Effector memory CD4-positive, alpha-beta T cell (primary cell): ENCODE measurements around the gene PLCB4.

ENCODE experiments used
- DNase-seq, 3 donors: peaks; one replicate each; pipeline ENCODE4 v3.0.0-alpha.2; 2020
- H3K27ac ChIP-seq: 2 replicates; pipeline ENCODE4 v1.7.0; 2013; ENCODE audit warnings: mild to moderate bottlenecking, low read length, moderate library complexity; ENCODE audit not compliant: insufficient read depth, poor library complexity, severe bottlenecking
- H3K27me3 ChIP-seq: replicated peaks from 2 replicates; pipeline ENCODE4 v1.7.0; 2013; ENCODE audit warnings: mild to moderate bottlenecking, low read length; ENCODE audit not compliant: insufficient read depth, control insufficient read depth, poor library complexity, severe bottlenecking
- H3K36me3 ChIP-seq: 2 replicates; pipeline ENCODE4 v1.7.0; 2013; ENCODE audit warnings: mild to moderate bottlenecking, low read length, moderate library complexity; ENCODE audit not compliant: control insufficient read depth, insufficient read depth
- H3K4me1 ChIP-seq: 2 replicates; pipeline ENCODE4 v1.7.0; 2013; ENCODE audit warnings: low read length, mild to moderate bottlenecking; ENCODE audit not compliant: control insufficient read depth, insufficient read depth, poor library complexity, severe bottlenecking
- H3K4me3 ChIP-seq: 2 replicates; pipeline ENCODE4 v1.7.0; 2013; ENCODE audit warnings: low read length, low read depth, mild to moderate bottlenecking; ENCODE audit not compliant: insufficient read depth, poor library complexity, severe bottlenecking
- H3K9me3 ChIP-seq: 2 replicates; pipeline ENCODE4 v1.7.0; 2013; ENCODE audit warnings: mild to moderate bottlenecking, low read length, moderate library complexity; ENCODE audit not compliant: control insufficient read depth

The PLCB4 gene

GRCh38 chr20:9478771-9479170, 409.9 kb downstream of the PLCB4 start:
- Histone ChIP-seq H3K36me3 (no peaks in the 10 kb centered on the region), H3K4me1 (no peaks in the 10 kb centered on the region), H3K27ac (no peak overlapping the region), H3K4me3 (no peak overlapping the region), H3K27me3 (no peaks in the 10 kb centered on the region), H3K9me3 (no peaks in the 10 kb centered on the region)
- no peak for DNase-seq

- Histone ChIP-seq H3K9me3 (no peaks in the 10 kb centered on the region), H3K4me1 (no peaks in the 10 kb centered on the region), H3K36me3 (no peaks in the 10 kb centered on the region), H3K27me3 (no peaks in the 10 kb centered on the region), H3K4me3 (no peak overlapping the region), H3K27ac (no peak overlapping the region)
- DNase-seq = no peak
Measured at GRCh38 chr20:9480066-9480465, 411.2 kb downstream of the PLCB4 start.

DNA sequence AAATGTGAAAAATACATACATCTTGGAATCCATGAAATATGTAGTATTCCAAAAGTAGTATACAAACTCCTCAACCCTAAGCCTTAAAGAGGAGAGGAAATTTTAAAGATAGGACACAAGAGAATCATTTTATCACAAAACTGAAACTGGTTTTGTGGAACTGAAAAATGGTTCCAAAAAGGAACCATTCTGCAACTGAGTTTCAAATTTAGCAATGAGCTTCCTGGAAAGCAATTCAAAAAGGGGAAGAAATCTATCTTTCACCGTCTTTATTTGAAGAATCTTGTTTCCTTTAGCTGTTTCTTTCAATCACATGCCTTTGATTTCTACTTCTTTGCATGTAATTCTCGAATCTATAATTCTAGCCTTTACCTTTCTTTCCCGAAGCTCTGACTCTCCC, 413.3 kb downstream of the PLCB4 start:
- Histone ChIP-seq H3K27ac (no peak overlapping the region), H3K4me3 (no peak overlapping the region), H3K9me3 (no peaks in the 10 kb centered on the region), H3K36me3 (no peaks in the 10 kb centered on the region), H3K4me1 (no peaks in the 10 kb centered on the region), H3K27me3 (no peaks in the 10 kb centered on the region)
- DNase-seq = no peak

GRCh38 chr20:9483131-9483530, 414.2 kb downstream of the PLCB4 start:
- H3K27ac ChIP-seq = no peak overlapping the region
- DNase-seq = no peak
- no peaks in the 10 kb centered on the region for H3K9me3 ChIP-seq
- no peak overlapping the region for H3K4me3 ChIP-seq
- H3K4me1 ChIP-seq = no peaks in the 10 kb centered on the region
- H3K36me3 ChIP-seq = no peaks in the 10 kb centered on the region
- H3K27me3 ChIP-seq = no peaks in the 10 kb centered on the region

GRCh38 chr20:9485614-9486340, 416.9 kb downstream of the PLCB4 start:
- no peaks in the 10 kb centered on the region for H3K27me3 ChIP-seq
- H3K36me3 ChIP-seq = no peaks in the 10 kb centered on the region
- no peaks in the 10 kb centered on the region for H3K9me3 ChIP-seq
- no peak overlapping the region for H3K27ac ChIP-seq
- no peak for DNase-seq
- no peak overlapping the region for H3K4me3 ChIP-seq
- H3K4me1 ChIP-seq = no peaks in the 10 kb centered on the region

GRCh38 chr20:9487231-9487630, 418.3 kb downstream of the PLCB4 start:
- Histone ChIP-seq H3K27ac (no peak overlapping the region), H3K4me3 (no peak overlapping the region), H3K27me3 (no peaks in the 10 kb centered on the region), H3K9me3 (no peaks in the 10 kb centered on the region), H3K4me1 (no peaks in the 10 kb centered on the region), H3K36me3 (no peaks in the 10 kb centered on the region)
- no peak for DNase-seq

GRCh38 chr20:9488063-9488462, 419.2 kb downstream of the PLCB4 start:
- Histone ChIP-seq H3K4me3 (no peak overlapping the region), H3K9me3 (no peaks in the 10 kb centered on the region), H3K36me3 (no peaks in the 10 kb centered on the region), H3K27ac (no peak overlapping the region), H3K4me1 (no peaks in the 10 kb centered on the region), H3K27me3 (no peaks in the 10 kb centered on the region)
- DNase-seq = no peak

- H3K27ac ChIP-seq = no peak overlapping the region
Measured at GRCh38 chr20:9490161-9490560, 421.3 kb downstream of the PLCB4 start.

DNA sequence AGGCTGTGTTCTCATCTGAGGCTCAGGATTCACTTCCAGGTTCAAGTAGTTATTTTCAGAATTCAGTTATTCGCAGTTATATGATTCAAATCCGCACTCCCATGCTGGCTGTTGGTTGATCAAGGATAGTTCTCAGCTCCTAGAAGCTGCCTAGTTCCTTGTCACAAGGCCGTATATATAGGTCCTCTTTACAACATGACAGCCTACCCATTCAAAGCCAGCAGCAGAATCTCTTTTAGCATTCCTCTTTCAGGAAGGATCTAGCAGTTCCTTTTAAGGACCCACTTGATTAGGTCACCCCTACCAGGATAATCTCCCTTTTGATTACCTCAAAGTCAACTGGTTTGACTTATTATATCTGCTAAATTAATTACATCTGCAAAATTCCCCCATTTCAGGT, 421.7 kb downstream of the PLCB4 start:
- Histone ChIP-seq H3K36me3 (no peaks in the 10 kb centered on the region), H3K4me1 (no peaks in the 10 kb centered on the region), H3K27ac (no peak overlapping the region), H3K4me3 (no peak overlapping the region), H3K27me3 (no peaks in the 10 kb centered on the region), H3K9me3 (no peaks in the 10 kb centered on the region)
- no peak for DNase-seq

More at GRCh38 chr20:9490161-9490560, 421.3 kb downstream of the PLCB4 start:
- no peak overlapping the region for H3K4me3 ChIP-seq
- DNase-seq = no peak
- H3K9me3 ChIP-seq = no peaks in the 10 kb centered on the region
- H3K27me3 ChIP-seq = no peaks in the 10 kb centered on the region
- no peaks in the 10 kb centered on the region for H3K4me1 ChIP-seq
- no peaks in the 10 kb centered on the region for H3K36me3 ChIP-seq

DNA sequence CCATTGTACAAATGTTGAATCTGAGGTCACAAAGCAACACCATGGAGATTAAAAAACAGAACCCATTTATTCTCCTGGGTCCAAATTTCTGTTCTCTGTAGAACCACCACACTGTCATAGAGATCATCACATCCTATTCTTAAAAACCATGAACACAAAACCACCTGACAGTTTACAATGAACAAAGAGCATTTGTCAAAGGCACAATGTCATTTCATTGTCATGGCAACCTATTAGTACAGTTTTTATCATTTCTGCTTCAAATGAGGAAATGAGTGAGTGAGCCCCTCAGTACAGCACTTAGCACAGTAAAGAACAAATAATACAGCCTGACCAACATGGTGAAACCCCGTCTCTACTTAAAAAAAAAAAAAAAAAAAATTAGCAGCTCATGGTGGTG, 422.4 kb downstream of the PLCB4 start:
- Histone ChIP-seq H3K27me3 (no peaks in the 10 kb centered on the region), H3K4me3 (no peak overlapping the region), H3K4me1 (no peaks in the 10 kb centered on the region), H3K36me3 (no peaks in the 10 kb centered on the region), H3K9me3 (no peaks in the 10 kb centered on the region), H3K27ac (no peak overlapping the region)
- DNase-seq = no peak
